ENCODE measurements around the gene PREP.

PREP gene

DNA sequence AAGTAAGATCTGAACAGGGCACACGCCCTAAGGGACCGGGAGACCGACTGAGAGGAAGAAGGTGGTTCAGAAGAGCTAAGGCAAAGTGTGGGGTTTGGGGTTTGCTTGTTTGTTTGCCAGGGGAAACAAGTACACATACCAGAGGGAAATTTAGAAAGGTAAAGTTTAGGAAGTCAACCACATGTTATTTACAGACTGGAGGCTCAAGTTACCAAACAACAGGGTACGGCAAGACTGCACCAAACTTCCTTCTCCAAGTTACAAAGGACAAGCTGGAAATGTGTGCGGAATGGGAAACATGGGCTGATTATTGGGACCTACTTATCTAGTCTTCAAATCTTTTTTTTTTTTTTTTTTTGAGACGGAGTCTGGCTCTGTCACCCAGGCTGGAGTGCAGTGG lies 11.2 kb downstream of the PREP start:
- no peak for DNase-seq

DNA sequence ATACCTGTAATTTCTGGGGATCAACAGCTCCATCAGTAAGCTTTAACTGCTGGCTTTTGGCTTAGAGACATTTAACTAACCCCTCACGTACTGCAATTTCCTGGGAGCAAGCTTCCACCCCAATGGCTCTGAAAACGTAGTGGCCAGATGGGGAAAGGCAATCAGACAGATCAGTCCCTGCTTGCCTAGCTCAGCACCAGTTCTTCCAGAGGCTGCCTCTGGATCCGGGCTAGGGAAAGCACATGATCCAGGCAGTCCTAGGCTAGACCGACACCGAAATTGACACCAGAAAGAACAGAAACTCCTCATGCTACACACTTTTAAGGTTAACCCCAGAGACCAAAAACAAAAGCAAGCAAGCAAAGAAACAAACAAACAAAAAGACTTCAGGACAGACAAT lies 13.3 kb downstream of the PREP start:
- no peak for DNase-seq

DNA sequence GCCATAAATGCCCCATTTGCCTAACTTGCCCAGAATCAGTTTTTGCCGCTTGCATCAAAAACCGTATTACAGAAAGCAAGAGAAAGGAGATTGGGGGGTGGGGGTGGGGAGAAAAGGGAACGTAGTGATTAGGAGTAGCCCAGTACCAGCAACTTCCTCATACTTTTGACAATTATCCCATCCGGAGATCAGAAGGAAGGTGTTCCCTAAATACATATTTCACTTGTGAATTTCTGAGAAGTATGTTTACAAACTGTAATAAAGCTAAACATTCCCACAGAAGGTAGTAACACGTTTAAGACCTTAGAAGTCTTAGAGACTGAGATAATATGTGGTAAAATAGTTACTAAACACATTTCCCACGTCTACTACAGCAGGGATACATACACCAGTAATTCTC lies 14.5 kb downstream of the PREP start:
- DNase-seq, result no peak

DNA sequence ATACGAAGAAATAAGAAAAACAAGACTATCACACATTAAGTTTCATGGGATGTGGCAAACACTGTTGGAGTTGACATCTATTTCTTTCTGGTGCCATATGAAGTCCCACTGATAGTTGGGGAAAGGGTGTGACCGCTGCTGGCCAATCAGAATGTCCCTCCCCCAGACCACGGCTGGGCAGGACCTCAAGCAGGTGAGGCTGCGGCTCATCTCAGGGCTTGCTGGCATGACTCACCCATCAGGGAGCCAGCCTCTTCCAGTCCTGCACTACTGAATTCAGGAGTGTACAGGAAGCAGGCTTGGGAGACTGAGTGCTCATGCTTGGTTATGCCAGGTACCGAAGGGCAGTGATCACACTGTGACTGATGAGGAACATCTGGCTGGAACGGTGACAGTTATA lies 18.9 kb downstream of the PREP start:
- no peak for DNase-seq

DNA sequence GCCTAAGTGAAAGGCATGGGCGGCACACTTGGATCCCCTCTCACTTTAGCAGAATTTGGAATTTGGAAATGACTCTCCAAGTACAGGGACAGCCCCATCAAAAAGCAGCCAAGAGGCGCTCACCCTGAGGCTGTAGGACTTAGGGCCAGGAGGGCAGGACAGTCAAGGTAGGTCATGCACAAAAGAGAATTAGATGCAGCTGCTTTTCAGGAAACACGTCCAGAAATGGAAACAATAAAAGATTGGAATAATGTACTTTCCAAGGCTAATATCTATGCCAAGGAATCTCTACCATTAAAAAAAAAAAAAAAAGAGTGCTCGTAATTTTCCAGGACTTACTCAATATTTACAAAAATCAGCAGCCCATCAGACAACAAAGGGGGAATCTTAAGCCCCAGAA lies 19.9 kb downstream of the PREP start:
- no peak for DNase-seq

DNA sequence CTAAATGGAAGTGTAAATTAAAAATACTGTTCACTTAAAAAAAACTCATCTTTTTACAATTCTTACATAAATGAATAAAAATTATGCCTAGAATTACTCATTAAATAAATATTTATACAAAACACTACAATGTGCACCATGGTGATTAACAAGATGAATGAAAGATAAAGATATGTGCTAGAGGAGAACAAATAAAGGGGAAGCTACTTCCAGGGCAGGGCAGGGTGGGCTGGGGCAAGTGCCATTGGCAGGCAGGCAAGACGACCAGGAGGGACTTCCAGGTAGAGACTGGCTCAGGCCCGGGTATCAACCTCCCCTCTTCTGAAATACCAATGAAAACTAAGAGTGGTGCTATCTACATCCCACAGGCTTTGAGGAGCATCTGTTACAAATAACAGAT lies 20.4 kb downstream of the PREP start:
- DNase-seq, result no peak

DNA sequence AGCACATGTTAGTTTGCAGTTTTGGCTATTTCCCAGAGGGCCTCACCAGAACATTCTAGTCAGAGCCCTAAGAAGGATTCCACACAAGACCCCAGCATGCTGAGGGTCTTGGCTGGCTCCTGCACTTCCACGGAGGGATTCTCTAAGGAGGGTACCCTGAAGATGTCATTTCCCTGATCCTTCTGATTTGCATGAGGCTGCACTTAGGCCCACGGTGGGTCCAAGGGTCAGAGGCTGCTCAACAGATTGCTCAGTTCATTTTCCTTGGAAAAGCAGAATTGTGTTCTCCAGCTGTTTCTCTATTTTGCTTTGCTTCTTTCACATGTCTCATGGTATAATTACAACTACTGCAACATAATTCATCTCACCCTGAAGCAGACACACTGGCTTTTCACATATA lies 22.2 kb downstream of the PREP start:
- no peak for DNase-seq

DNA sequence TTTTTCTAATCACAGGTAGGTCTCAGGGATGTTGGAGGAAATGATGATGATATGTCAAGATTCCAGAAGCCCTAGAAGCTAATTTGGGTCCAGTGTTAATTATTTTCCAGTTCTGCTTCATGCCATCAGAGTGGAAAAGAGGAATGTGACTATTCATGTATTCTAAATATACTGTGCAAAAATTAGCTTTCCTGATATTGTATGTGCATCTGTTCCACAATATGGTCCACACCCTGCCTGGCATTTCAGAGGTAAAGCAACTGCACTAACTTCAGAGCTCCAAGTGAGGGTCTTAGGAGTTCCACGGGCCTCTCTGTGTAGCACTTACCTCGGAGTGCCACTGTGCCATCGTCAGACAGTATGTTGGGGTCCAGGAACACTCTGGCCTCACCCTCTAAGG lies 27.1 kb downstream of the PREP start:
- DNase-seq, result no peak

DNA sequence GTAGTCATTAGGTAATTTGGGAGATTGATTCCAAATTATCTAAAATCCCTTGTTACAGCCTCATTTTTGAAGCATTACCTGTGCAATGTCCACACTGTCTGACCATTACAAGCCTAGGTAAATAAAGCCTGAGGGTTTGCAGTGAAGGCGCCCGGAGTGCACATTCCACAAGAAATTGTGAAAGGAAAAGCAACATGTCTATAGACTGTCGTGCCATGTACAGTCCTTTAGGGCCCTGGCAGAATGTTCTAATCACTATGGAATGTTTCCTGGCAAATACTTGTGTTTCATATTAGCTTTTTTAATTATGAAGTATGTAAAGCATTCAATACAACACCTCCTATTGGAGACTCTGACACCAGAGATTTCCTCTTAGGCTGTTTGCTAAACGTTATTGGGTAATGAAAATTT lies 28.9 kb downstream of the PREP start:
- DNase-seq, result no peak

DNA sequence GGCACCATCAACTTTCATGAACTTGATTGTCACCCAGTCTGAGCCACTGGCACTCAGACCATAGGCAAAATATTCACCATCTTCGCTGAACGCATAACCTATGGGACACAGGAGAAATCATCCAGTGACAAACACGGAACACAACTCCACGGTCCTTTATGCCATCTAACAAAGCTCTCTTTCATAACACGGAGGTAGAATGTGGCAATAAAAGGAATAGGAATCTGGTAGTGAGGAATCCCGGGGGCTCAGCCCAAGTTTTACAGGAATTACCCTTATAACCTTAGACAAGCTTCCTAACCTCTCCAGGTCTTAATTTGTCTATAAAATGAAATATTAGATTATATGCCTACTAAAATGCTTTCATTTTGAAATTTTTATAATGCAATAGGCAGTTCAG lies 29.4 kb downstream of the PREP start:
- DNase-seq, result no peak

DNA sequence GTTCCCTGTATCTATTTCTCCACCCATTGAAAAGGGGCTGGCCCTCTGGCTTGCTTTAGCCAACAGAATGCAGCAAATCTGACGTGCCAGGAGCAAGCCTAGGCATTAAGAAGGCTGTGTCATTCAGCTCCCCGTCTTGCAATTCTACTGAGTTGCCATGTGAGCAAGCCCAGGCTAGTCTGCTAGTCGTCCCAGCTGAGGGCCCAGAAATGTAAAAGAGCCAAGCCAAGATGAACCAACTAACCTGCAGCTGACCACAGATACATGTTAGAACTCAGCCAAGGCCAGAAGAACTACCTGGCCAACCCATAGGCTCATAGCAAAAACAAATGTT lies 30.1 kb downstream of the PREP start:
- no peak for DNase-seq

DNA sequence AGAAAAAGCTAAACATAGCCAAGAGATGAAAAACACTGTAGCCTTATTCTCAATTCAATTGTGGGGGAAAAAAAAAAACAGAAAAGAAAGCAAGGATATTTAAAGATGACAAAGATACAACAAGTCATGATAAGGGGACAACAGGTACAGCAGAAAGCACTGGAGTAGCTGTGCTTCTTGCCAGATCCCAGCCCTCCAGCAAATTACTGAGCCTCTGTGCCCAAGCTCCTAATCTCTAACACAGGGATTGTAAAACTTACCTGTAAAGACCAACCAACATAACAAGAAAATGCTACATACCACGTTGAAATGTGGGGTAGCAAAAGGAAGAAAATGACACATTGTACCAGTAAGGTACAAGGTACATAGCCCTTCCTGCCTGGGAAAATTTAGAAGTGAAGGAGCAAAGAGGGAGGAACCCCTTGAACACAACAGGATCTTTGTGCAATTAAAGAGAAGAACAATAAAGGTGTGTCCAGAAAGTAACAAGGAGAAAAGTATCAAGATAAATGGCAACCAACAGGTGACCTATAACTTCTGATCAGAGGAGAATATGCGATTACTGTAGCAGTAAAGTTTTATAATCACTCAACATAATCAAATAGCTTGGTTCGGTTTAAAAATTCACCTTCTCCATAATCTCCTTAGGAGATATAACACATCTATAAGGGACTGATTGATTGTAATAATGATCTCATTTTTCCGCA lies 30.6 kb downstream of the PREP start:
- DNase-seq, result no peak

DNA sequence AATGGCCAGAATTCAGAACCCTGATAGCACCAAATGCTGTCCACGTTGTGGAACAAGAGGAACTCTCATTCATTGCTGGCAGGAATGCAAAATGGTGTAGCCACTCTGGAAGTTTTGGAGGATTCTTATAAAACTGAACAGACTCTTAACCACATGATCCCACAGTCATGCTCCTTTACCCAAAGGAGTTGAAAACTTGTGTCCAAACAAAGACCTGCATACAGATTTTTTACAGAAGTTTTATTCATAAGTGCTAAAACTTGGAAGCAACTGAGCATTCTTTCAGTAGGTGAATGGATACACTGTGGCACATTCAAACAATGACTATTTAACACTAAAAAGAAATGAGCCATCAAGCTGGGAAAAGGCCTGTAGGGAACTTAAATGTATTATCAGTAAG lies 32.5 kb downstream of the PREP start:
- DNase-seq, result no peak

DNA sequence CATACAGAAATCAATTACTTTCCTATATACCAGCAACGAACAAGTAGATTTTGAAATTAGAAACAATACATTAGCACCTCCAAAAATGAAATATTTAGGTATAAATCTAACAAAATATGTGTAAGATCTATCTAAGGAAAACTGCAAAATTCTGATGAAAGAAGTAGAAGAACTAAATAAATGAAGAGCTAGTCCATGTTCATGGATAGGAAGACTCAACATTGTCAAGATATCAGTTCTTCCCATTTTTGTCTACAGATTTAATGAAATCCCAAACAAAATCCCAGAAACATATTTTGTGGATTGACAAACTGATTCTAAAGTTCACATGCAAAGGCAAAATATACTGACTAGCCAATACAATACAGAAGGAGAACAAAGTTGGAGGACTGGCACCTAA lies 33.7 kb downstream of the PREP start:
- no peak for DNase-seq

DNA sequence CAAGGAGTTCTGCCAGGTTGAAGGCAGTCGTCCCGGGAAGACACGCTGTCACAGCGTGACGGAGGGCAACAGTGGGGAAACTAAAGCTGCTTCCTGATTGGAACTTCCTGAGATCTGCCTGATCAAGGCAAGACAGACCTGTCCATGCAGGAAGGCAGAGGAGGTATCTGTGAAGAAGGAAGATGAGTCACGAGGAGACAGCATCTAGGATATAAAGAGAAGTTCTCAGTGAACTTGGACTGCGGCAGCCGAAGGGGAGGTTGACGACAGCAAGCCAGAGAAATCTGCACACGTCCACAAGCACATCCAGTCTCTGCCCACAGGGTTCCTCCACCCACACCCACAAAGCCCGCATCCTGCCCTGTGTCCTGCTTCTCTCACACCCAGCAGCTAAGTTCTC lies 38.6 kb downstream of the PREP start:
- DNase-seq, result no peak

DNA sequence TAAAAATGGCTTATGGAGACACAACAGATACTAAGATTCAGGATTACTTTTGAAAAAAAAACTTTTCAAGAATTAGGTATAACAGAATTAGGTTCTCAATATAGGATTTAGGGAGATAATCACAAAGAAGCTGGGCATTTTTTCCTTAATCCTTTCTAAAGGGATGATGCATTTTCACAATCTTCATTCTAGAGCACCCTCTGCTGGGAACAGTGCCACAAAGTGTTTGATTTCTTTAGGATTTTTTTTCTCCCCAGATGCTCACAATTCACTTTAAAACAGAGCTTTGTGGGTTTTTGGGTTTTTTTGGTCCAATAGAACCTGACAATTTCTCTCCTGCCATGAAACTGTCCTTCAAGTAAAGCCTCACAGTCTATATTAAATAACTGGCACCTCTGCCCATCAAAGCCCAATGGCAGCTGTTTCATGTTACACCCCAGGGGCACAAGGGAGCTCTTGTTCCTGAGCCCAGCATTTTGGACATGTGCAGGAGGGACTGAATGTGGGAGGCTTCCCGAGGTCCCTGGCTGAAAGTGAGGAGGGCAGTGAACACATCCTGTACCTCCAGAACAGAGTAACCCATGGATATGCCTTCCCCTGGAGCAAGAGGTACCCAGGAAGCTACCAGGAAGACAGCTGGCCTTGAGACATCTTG lies 39.7 kb downstream of the PREP start:
- no peak for DNase-seq

DNA sequence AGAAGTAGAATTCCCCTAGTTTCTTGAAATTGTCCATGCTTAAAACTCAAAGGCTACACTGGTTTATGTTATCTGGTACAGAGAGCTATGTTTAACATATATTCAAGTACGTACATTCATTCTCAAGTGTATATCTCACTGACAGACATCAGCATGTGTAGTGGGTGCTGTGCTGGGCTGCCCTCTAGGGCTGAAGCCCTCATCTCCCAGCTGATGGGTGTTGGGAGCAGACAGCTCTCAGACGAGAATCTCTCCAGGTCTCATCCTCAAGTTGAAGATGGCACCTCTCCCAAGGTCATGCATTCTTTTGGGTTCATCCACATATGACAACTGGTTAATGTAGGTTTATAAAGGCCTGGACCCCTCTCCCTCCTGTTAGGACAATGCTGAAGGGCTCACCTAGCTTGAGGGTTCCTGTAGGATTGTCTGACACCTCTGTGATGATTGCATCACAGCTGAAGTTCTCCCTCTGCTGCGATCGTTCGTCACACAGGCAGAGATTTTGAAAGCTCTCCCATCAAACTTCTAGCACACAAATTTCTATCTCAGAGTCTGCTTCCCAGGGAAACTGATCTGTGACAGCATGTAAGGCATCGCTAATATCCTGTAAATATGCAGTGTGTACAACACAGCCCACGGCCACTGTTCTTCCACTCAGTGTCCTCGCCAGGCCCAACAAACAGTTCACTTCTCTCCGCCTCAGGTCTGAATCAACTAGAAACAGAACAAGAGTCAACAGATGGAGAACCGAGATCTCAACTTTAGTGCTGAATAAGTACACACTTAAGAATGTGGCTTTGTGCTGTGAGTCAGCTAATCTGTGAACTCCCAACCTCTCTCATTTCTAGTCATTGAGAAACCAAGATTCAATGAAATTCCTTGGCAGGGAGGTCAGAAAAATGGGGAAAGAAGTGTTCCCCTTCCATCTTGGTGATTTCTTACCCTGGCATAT lies 43.2 kb downstream of the PREP start:
- no peak for DNase-seq

DNA sequence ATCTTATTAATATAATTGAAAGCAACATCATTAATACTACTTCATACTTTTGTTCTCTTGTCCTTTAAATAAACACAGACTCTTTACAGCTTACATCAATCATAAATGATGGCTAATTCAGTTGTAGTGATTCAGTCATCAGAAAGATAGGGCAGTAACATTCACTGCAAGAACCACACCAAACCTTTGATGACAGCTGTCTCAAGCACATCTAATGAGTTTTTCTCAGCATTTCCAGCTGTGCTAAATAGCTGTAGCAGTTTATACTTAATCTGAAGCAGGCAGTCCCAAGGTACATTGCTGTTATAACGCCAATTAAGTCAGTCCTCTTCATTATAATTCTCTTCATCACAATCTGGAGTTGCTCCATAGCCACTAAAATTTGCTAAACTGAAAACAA lies 45.7 kb downstream of the PREP start:
- DNase-seq, result no peak

DNA sequence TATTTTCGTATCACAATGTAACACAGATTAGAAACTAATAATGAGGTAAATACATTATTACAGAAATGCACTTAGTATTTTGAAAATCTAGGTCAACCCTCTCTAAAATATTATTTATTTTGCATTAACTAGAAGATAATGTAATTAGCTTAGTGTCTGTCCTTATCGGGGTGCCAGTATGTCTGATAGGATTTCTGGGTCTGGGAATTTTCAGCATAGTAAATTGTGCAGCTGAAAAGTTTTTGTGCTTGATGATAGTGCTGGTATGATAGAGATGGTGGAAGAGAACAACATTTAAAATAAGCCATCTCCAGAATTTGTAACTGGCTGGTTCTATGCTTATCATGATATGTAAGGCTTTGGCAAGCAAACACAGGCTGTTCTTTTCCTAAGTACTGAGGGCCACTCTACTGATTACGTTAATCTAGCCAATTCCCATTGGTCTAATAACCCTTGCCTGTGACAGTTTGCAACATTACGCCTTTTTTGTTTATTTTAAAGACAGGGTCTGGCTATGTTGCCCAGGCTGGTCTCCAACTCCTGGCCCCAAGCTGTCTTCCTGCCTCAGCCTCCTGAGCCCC lies 50.8 kb downstream of the PREP start:
- no peak for DNase-seq

DNA sequence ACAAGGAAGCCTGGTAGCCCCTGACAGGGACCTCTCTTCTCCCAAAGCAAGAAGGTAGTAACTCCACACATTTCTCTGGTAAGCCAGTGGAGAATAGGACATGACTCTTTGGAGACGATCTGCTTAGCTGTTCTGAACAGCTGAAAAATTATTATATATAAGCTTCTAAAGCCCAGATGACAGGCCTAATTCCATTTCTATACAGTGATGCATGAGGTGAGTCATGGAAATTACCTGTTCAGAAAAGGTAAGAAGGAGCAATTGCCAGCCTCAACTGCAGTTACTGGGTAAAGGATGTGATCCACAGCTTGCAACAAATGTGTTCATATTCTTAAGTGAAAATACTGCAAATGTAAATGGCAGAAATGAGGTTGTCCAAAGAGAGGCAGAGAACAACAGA lies 54.0 kb downstream of the PREP start:
- no peak for DNase-seq

DNA sequence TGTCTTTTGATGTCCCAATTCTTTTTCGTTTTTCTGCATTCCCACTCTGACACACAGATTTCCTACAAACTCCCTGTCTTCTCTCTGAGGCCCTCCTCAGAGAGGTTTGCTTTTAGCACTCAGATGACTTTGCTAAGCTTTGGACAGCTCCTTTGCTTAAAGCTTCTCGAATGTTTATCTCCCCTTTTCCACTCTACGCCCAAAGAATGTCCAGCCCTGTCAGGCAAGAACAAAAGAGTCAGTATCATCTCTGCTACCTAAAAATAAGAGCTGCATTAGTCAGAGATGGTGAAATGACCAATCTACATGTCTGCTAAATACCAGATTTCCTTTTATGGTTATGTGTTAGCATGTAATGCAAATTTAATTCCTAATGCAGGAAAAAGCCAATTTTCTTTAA lies 56.8 kb downstream of the PREP start:
- DNase-seq, result no peak

DNA sequence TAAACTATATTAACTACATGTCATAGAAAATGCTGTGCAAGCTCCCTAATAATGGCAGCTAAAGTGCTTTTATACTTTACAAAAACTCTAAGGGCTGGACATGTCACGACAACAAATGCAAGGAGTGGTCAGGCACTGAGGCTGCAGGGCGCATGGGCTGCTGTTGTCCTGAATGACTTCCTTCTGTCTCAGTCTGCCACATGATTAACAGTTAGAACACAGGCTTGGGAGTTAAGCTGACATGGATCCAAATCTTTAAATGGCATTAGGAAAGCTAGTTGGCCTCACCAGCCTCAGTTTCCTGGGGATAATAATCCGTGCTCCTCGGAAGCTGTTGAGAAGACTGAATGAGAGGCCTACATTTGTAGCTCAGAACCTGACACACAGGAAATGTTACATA lies 57.4 kb downstream of the PREP start:
- DNase-seq, result no peak

DNA sequence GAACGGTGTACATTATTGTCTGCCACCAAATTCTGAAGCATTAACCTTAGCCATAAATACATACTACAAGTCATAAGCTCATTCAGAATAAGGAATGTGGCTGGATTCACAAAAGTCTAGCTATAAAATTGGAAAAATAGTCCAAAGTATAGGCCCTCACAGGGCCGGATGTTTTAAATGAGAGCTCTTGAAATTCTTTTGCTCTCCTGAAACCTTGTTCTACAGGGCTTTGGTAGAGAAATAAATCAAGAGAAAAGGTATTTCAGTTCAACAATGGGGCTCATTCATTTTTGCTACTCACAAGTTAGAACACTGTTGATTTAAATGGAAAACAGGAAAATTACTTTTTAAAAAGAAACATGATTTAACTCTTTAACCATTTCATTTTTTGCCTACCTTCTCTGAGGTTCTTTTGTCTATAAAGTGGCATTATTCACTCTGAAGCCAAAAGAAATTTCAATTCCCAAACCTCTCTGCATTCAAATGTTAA lies 58.0 kb downstream of the PREP start:
- DNase-seq, result no peak

Measured in right forelimb (tissue), 1 donor.